KMS-11 (cell line): ENCODE results near the gene PRKACG.

Source experiments
- H2AFZ ChIP-seq: fragments of 200-600 bp; sonication (generic); 2 replicates; pipeline ENCODE4 v1.6.1; 2016; ENCODE audit warnings: antibody characterized with exemption, mixed run types, low read depth
- H3K27ac ChIP-seq: fragments of 200-600 bp; sonication (generic); 2 replicates; pipeline ENCODE4 v1.6.1; 2016; ENCODE audit warnings: mild to moderate bottlenecking, mixed run types
- H3K27me3 ChIP-seq: fragments of 200-600 bp; sonication (generic); 2 replicates; pipeline ENCODE4 v1.6.1; 2017; ENCODE audit warnings: mild to moderate bottlenecking, low read depth, mixed run types, moderate library complexity; ENCODE audit not compliant: insufficient read depth
- H3K36me3 ChIP-seq: fragments of 200-600 bp; sonication (generic); 2 replicates; pipeline ENCODE4 v1.6.1; 2017; ENCODE audit warnings: mild to moderate bottlenecking, mixed run types; ENCODE audit not compliant: insufficient read depth
- H3K4me1 ChIP-seq: fragments of 200-600 bp; sonication (generic); 2 replicates; pipeline ENCODE4 v1.6.1; 2016; ENCODE audit warnings: mild to moderate bottlenecking, low read depth, mixed run types; ENCODE audit not compliant: poor library complexity, severe bottlenecking
- H3K4me2 ChIP-seq: fragments of 200-600 bp; sonication (generic); 2 replicates; pipeline ENCODE4 v1.7.0; 2016; ENCODE audit warnings: mild to moderate bottlenecking, mixed run types
- H3K4me3 ChIP-seq: fragments of 200-600 bp; sonication (generic); IDR thresholded peaks from 2 replicates; pipeline ENCODE4 v1.6.1; 2017; ENCODE audit warnings: low read depth, low read length, mixed read lengths; ENCODE audit not compliant: insufficient read depth
- H3K79me2 ChIP-seq: fragments of 200-600 bp; sonication (generic); 2 replicates; pipeline ENCODE4 v1.6.1; 2016; ENCODE audit warnings: low read depth, mixed run types; ENCODE audit not compliant: insufficient read depth
- H3K9ac ChIP-seq: fragments of 200-600 bp; sonication (generic); 2 replicates; pipeline ENCODE4 v1.6.1; 2016; ENCODE audit warnings: mild to moderate bottlenecking, mixed run types
- H4K20me1 ChIP-seq: fragments of 200-600 bp; sonication (generic); 2 replicates; pipeline ENCODE4 v1.6.1; 2016; ENCODE audit warnings: mild to moderate bottlenecking, mixed run types; ENCODE audit not compliant: insufficient read depth
- CTCF ChIP-seq: fragments of 200-600 bp; sonication (generic); conservative IDR thresholded peaks from 2 replicates; pipeline ENCODE4 v1.6.1; 2017; ENCODE audit warnings: low read depth, mild to moderate bottlenecking, antibody characterized with exemption, low read length, moderate library complexity, mixed read lengths

PRKACG gene

GRCh38 chr9:68973619-68974018 lies 40.3 kb downstream of the PRKACG start:
- H3K27ac ChIP-seq, result no peak overlapping the region
- H3K4me2 ChIP-seq, result no peak overlapping the region
- no peaks in the 10 kb centered on the region for H3K36me3 ChIP-seq
- H3K4me1 ChIP-seq, result no peaks in the 10 kb centered on the region
- TF ChIP-seq CTCF, result no peak
- no peak overlapping the region for H3K4me3 ChIP-seq
- no peaks in the 10 kb centered on the region for H3K27me3 ChIP-seq
- H2AFZ ChIP-seq, result no peak overlapping the region
- no peaks in the 10 kb centered on the region for H3K79me2 ChIP-seq
- H4K20me1 ChIP-seq, result no peaks in the 10 kb centered on the region
- H3K9ac ChIP-seq, result no peak overlapping the region

GRCh38 chr9:68970151-68970550 lies 43.8 kb downstream of the PRKACG start:
- no peaks in the 10 kb centered on the region for H3K36me3 ChIP-seq
- H4K20me1 ChIP-seq, result no peaks in the 10 kb centered on the region
- no peaks in the 10 kb centered on the region for H3K4me1 ChIP-seq
- H3K9ac ChIP-seq, result no peak overlapping the region
- H3K4me3 ChIP-seq, result no peak overlapping the region
- no peak overlapping the region for H3K27ac ChIP-seq
- H3K79me2 ChIP-seq, result no peaks in the 10 kb centered on the region
- TF ChIP-seq CTCF, result no peak
- H3K27me3 ChIP-seq, result no peaks in the 10 kb centered on the region
- no peak overlapping the region for H2AFZ ChIP-seq
- H3K4me2 ChIP-seq, result no peak overlapping the region

GRCh38 chr9:68969538-68969937 lies 44.4 kb downstream of the PRKACG start:
- no peak for TF ChIP-seq CTCF
- Histone ChIP-seq H3K4me1 (no peaks in the 10 kb centered on the region), H3K9ac (no peak overlapping the region), H2AFZ (no peak overlapping the region), H3K27me3 (no peaks in the 10 kb centered on the region), H4K20me1 (no peaks in the 10 kb centered on the region), H3K4me3 (no peak overlapping the region), H3K36me3 (no peaks in the 10 kb centered on the region), H3K4me2 (no peak overlapping the region), H3K27ac (no peak overlapping the region), H3K79me2 (no peaks in the 10 kb centered on the region)

- Histone ChIP-seq H3K4me1 (no peaks in the 10 kb centered on the region), H4K20me1 (no peaks in the 10 kb centered on the region), H3K4me3 (no peak overlapping the region), H3K36me3 (no peaks in the 10 kb centered on the region), H3K9ac (no peak overlapping the region), H3K27ac (no peak overlapping the region), H3K79me2 (no peaks in the 10 kb centered on the region), H3K4me2 (no peak overlapping the region), H3K27me3 (no peaks in the 10 kb centered on the region), H2AFZ (no peak overlapping the region)
- no peak for TF ChIP-seq CTCF
Measured at GRCh38 chr9:68967800-68968199, 46.1 kb downstream of the PRKACG start.
